DOHH2 (cell line): ENCODE results near the gene MTHFR.
"Not testable (repeated sequence)": the region's sequence is repeated elsewhere in the genome, so short reads cannot be mapped to it uniquely, and the experiment has no call there.

Experiments
- H3F3A ChIP-seq: fragments of 200-600 bp; sonication (generic), shearing (Covaris generic); 2 replicates; pipeline ENCODE4 v1.6.0; 2016; ENCODE audit warnings: antibody characterized with exemption, mild to moderate bottlenecking; ENCODE audit not compliant: control insufficient read depth, insufficient read depth
- H3K27ac ChIP-seq: fragments of 200-600 bp; sonication (generic); 2 replicates; pipeline ENCODE4 v1.5.1; 2014; ENCODE audit warnings: low read depth, mild to moderate bottlenecking, low read length, moderate library complexity
- H3K27me3 ChIP-seq: fragments of 200-600 bp; sonication (generic); 2 replicates; pipeline ENCODE4 v1.6.1; 2014; ENCODE audit warnings: mild to moderate bottlenecking, low read length, mixed read lengths; ENCODE audit not compliant: control insufficient read depth
- H3K36me3 ChIP-seq: fragments of 200-600 bp; sonication (generic); 2 replicates; pipeline ENCODE4 v1.6.1; 2014; ENCODE audit warnings: mild to moderate bottlenecking, low read length, moderate library complexity, mixed read lengths; ENCODE audit not compliant: control insufficient read depth
- H3K4me1 ChIP-seq: fragments of 200-600 bp; sonication (generic); 2 replicates; pipeline ENCODE4 v1.6.1; 2014; ENCODE audit warnings: mild to moderate bottlenecking, low read length, mixed read lengths; ENCODE audit not compliant: control insufficient read depth
- H3K4me2 ChIP-seq: fragments of 200-600 bp; sonication (generic); 2 replicates; pipeline ENCODE4 v1.6.0; 2014; ENCODE audit warnings: mild to moderate bottlenecking, low read length, moderate library complexity
- H3K4me3 ChIP-seq: fragments of 200-600 bp; sonication (generic); 2 replicates; pipeline ENCODE4 v1.5.1; 2014; ENCODE audit warnings: mild to moderate bottlenecking, low read length, mixed read lengths
- H3K79me2 ChIP-seq: fragments of 200-600 bp; sonication (generic); 2 replicates; pipeline ENCODE4 v1.6.1; 2014; ENCODE audit warnings: mild to moderate bottlenecking, low read length, mixed read lengths; ENCODE audit not compliant: control insufficient read depth
- H3K9me2 ChIP-seq: fragments of 200-600 bp; sonication (generic); replicated peaks from 2 replicates; pipeline ENCODE4 v1.6.1; 2014; ENCODE audit warnings: mild to moderate bottlenecking, low read length, mixed read lengths; ENCODE audit not compliant: control insufficient read depth
- H3K9me3 ChIP-seq: fragments of 200-600 bp; sonication (generic); 2 replicates; pipeline ENCODE4 v1.6.1; 2014; ENCODE audit warnings: antibody characterized with exemption, low read length, mixed read lengths; ENCODE audit not compliant: control insufficient read depth, insufficient read depth
- H4K20me1 ChIP-seq: fragments of 200-600 bp; sonication (generic); 2 replicates; pipeline ENCODE4 v1.6.0; 2014; ENCODE audit warnings: low read depth, mild to moderate bottlenecking, antibody characterized with exemption, low read length, moderate library complexity; ENCODE audit not compliant: control insufficient read depth, insufficient read depth
- CTCF ChIP-seq: fragments of 200-600 bp; sonication (generic); IDR thresholded peaks from one replicate; pipeline ENCODE4 v1.5.1; 2014; ENCODE audit warnings: antibody characterized with exemption, mild to moderate bottlenecking, low read depth, low read length; ENCODE audit not compliant: poor library complexity, severe bottlenecking
- EZH2phosphoT487 ChIP-seq: fragments of 200-600 bp; sonication (generic); IDR thresholded peaks from 2 replicates; pipeline ENCODE4 v1.6.1; 2017; ENCODE audit warnings: borderline replicate concordance, mild to moderate bottlenecking, antibody characterized with exemption, low read length, moderate library complexity, mixed read lengths

The MTHFR gene

GRCh38 chr1:11804666-11805421 is 920 bp downstream of the MTHFR start:
- Histone ChIP-seq H3K4me1 (peaks cover 65% of the 10 kb centered on the region), H3K79me2 (peaks cover 74% of the 10 kb centered on the region), H3K27ac (peak overlapping the region; percentile 82), H3K4me3 (peak overlapping the region; percentile 97), H3K4me2 (peak overlapping the region; percentile 100), H4K20me1 (peaks cover 13% of the 10 kb centered on the region; the same call in 1 of the 2 replicates), H3K9me3 (no peaks in the 10 kb centered on the region), H3K27me3 (no peaks in the 10 kb centered on the region), H3K9me2 (no peaks in the 10 kb centered on the region), H3F3A (peaks cover 5% of the 10 kb centered on the region), H3K36me3 (peaks cover 77% of the 10 kb centered on the region)
- TF ChIP-seq CTCF (no peak), EZH2phosphoT487 (no peak)

- Histone ChIP-seq H4K20me1 (peaks cover 13% of the 10 kb centered on the region; the same call in 1 of the 2 replicates), H3K4me1 (peaks cover 57% of the 10 kb centered on the region), H3K27ac (peak overlapping the region; percentile 82), H3K4me2 (peak overlapping the region; percentile 100), H3K4me3 (peak overlapping the region; percentile 97), H3K36me3 (peaks cover 74% of the 10 kb centered on the region), H3K79me2 (peaks cover 67% of the 10 kb centered on the region)
- H3K9me2 ChIP-seq, H3K9me3 ChIP-seq, H3K27me3 ChIP-seq, H3F3A ChIP-seq: not testable (repeated sequence)
Measured at GRCh38 chr1:11803924-11804665, 1.7 kb downstream of the MTHFR start.

DNA sequence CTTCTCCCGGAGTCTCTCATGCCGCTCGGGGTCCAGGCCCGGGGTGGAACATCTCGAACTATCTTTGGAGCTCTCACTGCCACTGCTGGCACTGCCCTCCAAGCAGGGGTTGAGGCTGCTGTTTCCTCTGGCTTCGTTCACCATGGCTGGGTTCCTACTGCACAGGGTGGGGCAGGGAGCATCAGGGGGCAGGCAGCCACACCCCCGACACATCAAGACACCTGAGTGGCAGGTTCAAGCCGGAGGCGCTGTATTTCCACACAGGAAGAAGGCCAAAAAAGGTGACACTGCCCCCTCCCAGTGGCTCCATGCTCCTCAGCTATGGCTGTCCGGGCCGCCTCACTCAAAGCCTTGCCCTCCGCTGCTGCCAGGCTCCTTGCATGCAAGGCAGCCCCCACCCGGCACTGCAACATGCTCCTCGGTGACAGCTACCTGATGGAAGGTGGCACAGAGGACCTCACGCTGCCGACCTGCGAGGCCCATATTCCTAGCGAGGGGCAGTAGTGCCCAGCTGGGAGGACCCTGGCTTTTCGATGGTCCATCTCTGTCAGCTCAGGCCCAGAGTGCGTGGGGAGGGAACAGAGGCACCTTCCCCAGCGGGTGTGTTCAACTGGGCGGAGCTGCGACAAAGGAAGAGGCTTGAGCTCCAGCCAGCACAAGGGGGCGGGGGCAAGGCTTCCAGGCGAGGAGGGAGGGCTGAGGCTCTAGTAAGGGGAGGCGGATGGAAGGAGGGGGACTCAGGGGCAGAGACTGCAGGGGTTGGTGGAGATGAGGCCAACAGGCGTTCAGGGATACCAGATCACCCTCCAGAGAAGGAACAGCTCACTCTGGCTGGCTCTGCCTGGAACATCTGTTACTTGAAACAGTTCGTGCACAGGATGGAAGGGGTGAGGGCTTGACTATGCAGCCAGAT is 2.5 kb downstream of the MTHFR start:
- peaks cover 48% of the 10 kb centered on the region for H3K4me1 ChIP-seq
- no peaks in the 10 kb centered on the region for H3K9me3 ChIP-seq
- peak overlapping the region; percentile 82 for H3K27ac ChIP-seq
- H3K27me3 ChIP-seq: no peaks in the 10 kb centered on the region
- peaks cover 66% of the 10 kb centered on the region for H3K36me3 ChIP-seq
- no peaks in the 10 kb centered on the region for H3K9me2 ChIP-seq
- H4K20me1 ChIP-seq: peaks cover 13% of the 10 kb centered on the region; the same call in 1 of the 2 replicates
- peaks cover 58% of the 10 kb centered on the region for H3K79me2 ChIP-seq
- TF ChIP-seq EZH2phosphoT487 (no peak), CTCF (peak; percentile 20)
- peak overlapping the region; percentile 97 for H3K4me3 ChIP-seq
- peak overlapping the region; percentile 100 for H3K4me2 ChIP-seq
- H3F3A ChIP-seq: peaks cover 5% of the 10 kb centered on the region
